PC-3 (cell line): ENCODE data around the gene SUSD3. TPM values are rescaled to one million over a fixed set of nuclear protein-coding genes. Genes with fewer than 3 reads are reported as not detected.
"Not testable (repeated sequence)": the region's sequence is repeated elsewhere in the genome, so short reads cannot be mapped to it uniquely, and the experiment has no call there.

Source experiments
- ATAC-seq: fragments of 200-7000 bp; cut with Tn5 transposase; 2 replicates; pipeline ENCODE4 v1.9.1; 2020; ENCODE audit warnings: mild to moderate bottlenecking, moderate library complexity
- BruUV-seq: library from RNA; stranded (reverse); fragments of 400-500 nt; replicated peaks from 2 replicates; lab custom pipeline; 2021; lab: Mats Ljungman, UMichigan
- CTCF ChIA-PET: fragments of 300-600 bp; sonication (Branson Sonifier 250); formaldehyde crosslinking; loops from one replicate; lab custom pipeline; 2022; ENCODE audit warnings: antibody characterized with exemption; lab: Charles Lee
- POLR2A ChIA-PET: fragments of 300-600 bp; sonication (Branson Sonifier 250); formaldehyde crosslinking; loops from one replicate; lab custom pipeline; 2022; ENCODE audit warnings: antibody characterized with exemption; ENCODE audit not compliant: unreplicated experiment; lab: Charles Lee
- DNase-seq: peaks from one replicate; pipeline ENCODE4 v3.0.0-alpha.2; 2015
- H2AFZ ChIP-seq: fragments of 300-600 bp; sonication (generic); 2 replicates; pipeline ENCODE4 v1.6.0; 2016; ENCODE audit warnings: antibody characterized with exemption, low read length
- H3F3A ChIP-seq: fragments of 300-600 bp; sonication (generic); one replicate; pipeline ENCODE4 v1.6.0; 2017; ENCODE audit warnings: antibody characterized with exemption, low read length, control low read depth, mild to moderate bottlenecking; ENCODE audit not compliant: unreplicated experiment
- H3K27ac ChIP-seq: fragments of 300-600 bp; sonication (generic); 2 replicates; pipeline ENCODE4 v1.5.1; 2016; ENCODE audit warnings: mild to moderate bottlenecking, low read length
- H3K27me3 ChIP-seq: fragments of 300-600 bp; sonication (generic); 2 replicates; pipeline ENCODE4 v1.6.1; 2016; ENCODE audit warnings: low read length, mixed read lengths
- H3K36me3 ChIP-seq: fragments of 300-600 bp; sonication (generic); 2 replicates; pipeline ENCODE4 v1.6.1; 2016; ENCODE audit warnings: low read depth, mixed run types, low read length, mixed read lengths
- H3K4me1 ChIP-seq: fragments of 300-600 bp; sonication (generic); 2 replicates; pipeline ENCODE4 v1.5.1; 2016; ENCODE audit warnings: low read length; ENCODE audit not compliant: insufficient read depth
- H3K4me2 ChIP-seq: fragments of 300-600 bp; sonication (generic); 2 replicates; pipeline ENCODE4 v1.6.0; 2016; ENCODE audit warnings: low read length
- H3K4me3 ChIP-seq: fragments of 300-600 bp; sonication (generic); 2 replicates; pipeline ENCODE4 v1.5.1; 2016; ENCODE audit warnings: mild to moderate bottlenecking, low read length, mixed read lengths
- H3K79me2 ChIP-seq: fragments of 300-600 bp; sonication (generic); 2 replicates; pipeline ENCODE4 v1.6.1; 2017; ENCODE audit warnings: low read length, mixed read lengths
- H3K9ac ChIP-seq: fragments of 300-600 bp; sonication (generic); 2 replicates; pipeline ENCODE4 v1.6.0; 2016; ENCODE audit warnings: mild to moderate bottlenecking, low read length
- H3K9me2 ChIP-seq: fragments of 300-600 bp; sonication (generic); replicated peaks from 2 replicates; pipeline ENCODE4 v1.6.1; 2016; ENCODE audit warnings: mixed run types, low read length, mixed read lengths
- H3K9me3 ChIP-seq: fragments of 300-600 bp; sonication (generic); 2 replicates; pipeline ENCODE4 v1.6.1; 2016; ENCODE audit warnings: low read length, mixed read lengths
- H4K20me1 ChIP-seq: fragments of 300-600 bp; sonication (generic); 2 replicates; pipeline ENCODE4 v1.6.1; 2016; ENCODE audit warnings: low read length, mixed read lengths
- CTCF ChIP-seq: fragments of 300-600 bp; sonication (generic); conservative IDR thresholded peaks from 2 replicates; pipeline ENCODE4 v1.5.1; 2017; ENCODE audit warnings: antibody characterized with exemption, low read depth, mild to moderate bottlenecking, low read length
- EZH2 ChIP-seq: fragments of 300-600 bp; sonication (generic); IDR thresholded peaks from one replicate; pipeline ENCODE4 v1.6.1; 2017; ENCODE audit warnings: antibody characterized with exemption, mild to moderate bottlenecking, low read length; ENCODE audit not compliant: unreplicated experiment
- EZH2phosphoT487 ChIP-seq: fragments of 300-600 bp; sonication (generic); IDR thresholded peaks from 2 replicates; pipeline ENCODE4 v1.6.1; 2018; ENCODE audit warnings: mild to moderate bottlenecking, antibody characterized with exemption, low read length, borderline replicate concordance
- intact Hi-C: fragments of 100-400 bp; cut with micrococcal nuclease; formaldehyde crosslinking; loops from 2 replicates; pipeline ENCODE4 v1.9.0; 2023
- total RNA-seq: library from RNA; depleted of rRNA; stranded (reverse); fragments of >200 nt; gene quantifications from 2 replicates; pipeline ENCODE4 v1.2.3, GENCODE V29; 2014

Gene SUSD3
- total RNA-seq, 1 experiment from 2014 or later, result 13.4 TPM

DNA sequence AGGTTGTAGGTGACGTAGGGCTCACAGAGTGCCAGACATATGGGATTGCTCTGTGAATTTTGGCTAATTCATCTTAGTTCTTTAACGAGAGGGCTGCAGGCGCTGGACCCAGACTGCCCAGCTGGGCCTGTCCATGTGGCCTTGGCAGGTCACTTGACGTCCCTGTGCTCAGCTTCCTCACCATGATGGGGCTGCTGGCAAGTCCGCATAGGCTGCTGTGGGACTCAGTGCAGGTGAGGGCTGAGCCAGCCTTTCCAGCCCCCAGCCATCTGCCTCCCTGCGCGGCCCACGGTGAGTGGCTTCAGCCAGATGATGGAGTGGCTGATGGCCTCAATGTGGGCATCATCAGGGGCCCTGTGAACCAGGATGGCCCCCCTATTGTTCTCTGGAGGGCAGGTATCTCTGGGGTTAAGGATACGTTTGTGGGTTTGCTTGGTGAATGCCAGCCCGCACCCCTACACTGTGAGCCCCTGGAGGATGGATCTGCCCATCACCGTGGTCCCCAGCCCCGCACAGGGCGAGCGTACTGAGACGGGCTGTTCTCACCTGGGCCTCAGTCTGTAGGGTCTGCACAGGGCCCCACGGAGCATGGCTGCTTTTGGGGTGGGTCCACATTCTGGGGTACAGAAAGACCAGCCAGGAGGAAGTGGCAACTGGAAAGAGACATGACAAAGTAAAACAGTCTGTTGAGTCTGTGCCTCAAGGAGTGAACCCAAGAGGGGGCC lies 41.2 kb downstream of the SUSD3 start:
- TF ChIP-seq EZH2phosphoT487 (no peak), EZH2 (no peak), CTCF (no peak)
- H3K27me3 ChIP-seq, result no peaks in the 10 kb centered on the region
- no peaks in the 10 kb centered on the region for H4K20me1 ChIP-seq
- intact Hi-C loops, result loop anchor here (2.0 to 10.0 kb wide), 2 partner anchors 39 to 225 kb away; partner anchors contain the start of gene ZNF484
- H3K36me3 ChIP-seq, result peaks cover 15% of the 10 kb centered on the region
- no TSS peak for BruUV-seq
- peaks cover 24% of the 10 kb centered on the region for H3K4me1 ChIP-seq
- no peaks in the 10 kb centered on the region for H3K9me2 ChIP-seq
- ATAC-seq (no peak), DNase-seq (no peak)
- H3F3A ChIP-seq, result no peaks in the 10 kb centered on the region
- peaks cover 81% of the 10 kb centered on the region for H3K79me2 ChIP-seq
- H2AFZ ChIP-seq, result no peak overlapping the region
- no peak overlapping the region for H3K9ac ChIP-seq
- ChIA-PET POLR2A (no interaction called here), CTCF (no interaction called here)
- H3K4me3 ChIP-seq, result no peak overlapping the region
- H3K27ac ChIP-seq, result no peak overlapping the region
- H3K4me2 ChIP-seq, result no peak overlapping the region
- peaks cover 5% of the 10 kb centered on the region; the same call in 1 of the 2 replicates for H3K9me3 ChIP-seq

- Histone ChIP-seq H3K27ac (no peak overlapping the region), H3K4me3 (no peak overlapping the region), H3K9me3 (peaks cover 5% of the 10 kb centered on the region; the same call in 1 of the 2 replicates), H4K20me1 (no peaks in the 10 kb centered on the region), H3K9ac (no peak overlapping the region), H3K36me3 (peaks cover 15% of the 10 kb centered on the region), H3K4me1 (peaks cover 24% of the 10 kb centered on the region), H3F3A (no peaks in the 10 kb centered on the region), H2AFZ (no peak overlapping the region), H3K4me2 (no peak overlapping the region), H3K9me2 (no peaks in the 10 kb centered on the region), H3K79me2 (peaks cover 87% of the 10 kb centered on the region), H3K27me3 (no peaks in the 10 kb centered on the region)
- intact Hi-C loops, result no loop called here
- DNase-seq (no peak), ATAC-seq (no peak)
- ChIA-PET POLR2A (no interaction called here), CTCF (no interaction called here)
- TF ChIP-seq EZH2phosphoT487 (no peak), EZH2 (no peak), CTCF (no peak)
- no TSS peak for BruUV-seq
These were observed 41.8 kb downstream of the SUSD3 start for GRCh38 chr9:93100276-93100636.

DNA sequence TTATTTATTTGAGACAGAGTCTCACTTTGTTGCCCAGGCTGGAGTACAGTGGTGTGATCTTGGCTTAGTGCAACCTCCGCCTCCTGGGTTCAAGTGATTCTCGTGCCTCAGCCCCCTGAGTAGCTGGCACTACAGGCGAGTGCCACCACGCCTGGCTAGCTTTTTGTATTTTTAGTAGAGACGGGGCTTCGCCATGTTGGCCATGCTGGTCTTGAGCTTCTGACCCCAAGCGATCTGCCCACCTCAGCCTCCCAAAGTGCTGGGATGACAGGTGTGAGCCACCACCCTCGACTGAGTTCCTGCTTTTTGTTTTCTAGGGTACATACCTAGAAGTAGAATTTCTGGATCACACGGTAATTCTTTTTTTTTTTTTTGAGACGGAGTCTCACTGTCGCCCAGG lies 42.6 kb downstream of the SUSD3 start:
- H3K9ac ChIP-seq, CTCF ChIA-PET, H3F3A ChIP-seq, ATAC-seq, H3K27me3 ChIP-seq, H3K4me2 ChIP-seq, H3K9me2 ChIP-seq, H4K20me1 ChIP-seq, H3K27ac ChIP-seq, BruUV-seq, H3K9me3 ChIP-seq, H2AFZ ChIP-seq, H3K4me3 ChIP-seq, intact Hi-C loops, DNase-seq: not testable (repeated sequence)
- POLR2A ChIA-PET, result interaction anchor here (0.7 kb wide), 1 partner anchor 210 kb away, joined by 5 read pairs; no protein-coding TSS in a partner anchor
- peaks cover 24% of the 10 kb centered on the region for H3K4me1 ChIP-seq
- H3K36me3 ChIP-seq, result peaks cover 15% of the 10 kb centered on the region
- peaks cover 95% of the 10 kb centered on the region for H3K79me2 ChIP-seq
